ENCODE data around the gene PTBP1. TPM values are rescaled to one million over a fixed set of nuclear protein-coding genes. Genes with fewer than 3 reads are reported as not detected.

PTBP1 gene
- total and polyA plus RNA-seq, 9 of the 15 experiments (the other 6 are each of a cell fraction or from before 2014, with no cell fraction given), result 14.0 to 759 (median 234) TPM

- TF ChIP-seq CTBP1 (IDR thresholded peaks at IDR 0.05; ENCODE audit: borderline replicate concordance) (no peak), SP1 (CRISPR knock-in tag; IDR thresholded peaks at IDR 0.05) (no peak), SNRNP70 (optimal IDR thresholded peaks at IDR 0.05; ENCODE audit: low read depth, low read length) (no peak), SMAD1 (IDR thresholded peaks at IDR 0.05; ENCODE audit: low read depth, low read length, partially characterized antibody) (no peak), RAD51 (IDR thresholded peaks at IDR 0.05; ENCODE audit: borderline replicate concordance, low read depth) (peak; percentile 78), NRF1 (conservative IDR thresholded peaks at IDR 0.05 in 1 of 2, IDR thresholded peaks at IDR 0.05 in 1 of 2) (0 out of 4 replicates have a peak, but pooled peaks of 1 of the 2 experiments have one; percentile 10), KDM1A (IDR thresholded peaks at IDR 0.05) (no peak), SRSF7 (optimal IDR thresholded peaks at IDR 0.05; ENCODE audit: low read depth, low read length) (no peak), ZSCAN32 (CRISPR knock-in tag; IDR thresholded peaks at IDR 0.05) (no peak), NFYB (IDR thresholded peaks at IDR 0.05; ENCODE audit: extremely low read depth, insufficient read length) (peak; percentile 77), NCOR1 (IDR thresholded peaks at IDR 0.05) (no peak), L3MBTL2 (IDR thresholded peaks at IDR 0.05) (no peak), TCFL5 (CRISPR knock-in tag; conservative IDR thresholded peaks at IDR 0.05) (no peak), ZFX (CRISPR knock-in tag; IDR thresholded peaks at IDR 0.05) (no peak)
Observed at GRCh38 chr19:756236-756635, 41.0 kb upstream of the PTBP1 start (continued).

Measured in K562 (cell line).